Kidney epithelial cell (primary cell): ENCODE data around the gene HAND2. TPM values are rescaled to one million over a fixed set of nuclear protein-coding genes. Genes with fewer than 3 reads are reported as not detected.

Experiments used
- DNase-seq: peaks from one replicate; pipeline ENCODE4 v3.0.0-alpha.2; 2010; ENCODE audit warnings: low read depth
- H3K27me3 ChIP-seq: 2 replicates; pipeline ENCODE4 v1.6.0; 2011; ENCODE audit warnings: low read length; ENCODE audit not compliant: control insufficient read depth, insufficient read depth
- H3K36me3 ChIP-seq: 2 replicates; pipeline ENCODE4 v1.5.1; 2011; ENCODE audit warnings: low read length; ENCODE audit not compliant: control insufficient read depth, insufficient read depth
- H3K4me3 ChIP-seq: 2 replicates; pipeline ENCODE4 v1.5.1; 2011; ENCODE audit warnings: low read depth, mild to moderate bottlenecking, control low read depth, low read length
- CTCF ChIP-seq: IDR thresholded peaks from 2 replicates; pipeline ENCODE4 v1.5.1; 2011; ENCODE audit warnings: mild to moderate bottlenecking, moderate library complexity, low read length, control low read depth, inconsistent platforms; ENCODE audit not compliant: insufficient read depth, poor library complexity, severe bottlenecking
- total RNA-seq: library from RNA; depleted of rRNA; stranded (reverse); fragments of >200 nt; gene quantifications from 2 replicates; pipeline ENCODE4 v1.2.3, GENCODE V29; 2015

The HAND2 gene
- total RNA-seq, 1 donor from 2014 or later = not detected

DNA sequence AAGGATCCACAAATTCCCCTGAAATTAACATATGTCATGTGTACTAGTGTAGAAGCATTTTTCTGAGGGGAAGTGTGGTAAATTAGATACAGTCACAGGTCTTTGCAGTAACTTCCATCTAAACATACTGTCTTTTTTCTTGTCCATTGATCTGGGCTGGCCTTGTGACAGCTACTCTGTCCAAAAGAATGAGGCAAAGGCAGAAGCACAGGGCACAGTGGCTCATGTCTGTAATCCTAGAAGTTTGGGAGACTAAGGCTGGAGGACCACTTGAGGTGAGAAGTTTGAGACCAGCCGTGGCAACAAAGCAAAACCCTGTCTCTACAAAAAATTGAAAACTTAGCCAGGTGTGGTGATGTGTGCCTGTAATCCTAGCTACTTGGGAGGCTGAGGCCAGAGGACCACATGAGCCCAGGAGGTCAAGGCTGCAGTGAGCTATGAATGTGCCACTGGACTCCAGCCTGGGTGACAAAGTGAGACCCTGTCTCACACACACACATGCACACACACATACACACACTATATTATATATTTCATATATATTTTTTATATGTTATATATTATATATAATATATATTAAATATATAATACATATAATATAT, 47.6 kb downstream of the HAND2 start:
- Histone ChIP-seq H3K36me3 (no peaks in the 10 kb centered on the region), H3K27me3 (no peaks in the 10 kb centered on the region), H3K4me3 (no peak overlapping the region)
- DNase-seq = no peak
- TF ChIP-seq CTCF = no peak

DNA sequence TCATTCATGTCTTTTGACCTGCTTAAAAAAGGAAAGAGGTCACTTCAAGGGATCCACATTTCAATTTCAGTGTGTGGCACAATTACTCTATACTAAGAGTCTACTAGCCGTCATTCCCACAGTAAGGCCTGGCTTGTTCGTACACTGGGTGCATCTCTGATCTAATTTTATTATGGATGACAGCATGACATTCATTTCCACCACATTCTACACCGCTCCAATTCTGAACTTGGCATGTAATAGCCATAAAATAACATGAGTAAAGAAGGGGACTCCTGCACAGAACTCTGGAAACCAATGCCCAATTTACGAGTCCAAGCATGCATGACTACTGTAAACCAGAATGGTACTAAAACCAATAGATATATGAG, 51.1 kb downstream of the HAND2 start:
- Histone ChIP-seq H3K4me3 (no peak overlapping the region), H3K36me3 (no peaks in the 10 kb centered on the region), H3K27me3 (no peaks in the 10 kb centered on the region)
- no peak for TF ChIP-seq CTCF
- DNase-seq = no peak

GRCh38 chr4:173478201-173478912, 51.7 kb downstream of the HAND2 start:
- Histone ChIP-seq H3K36me3 (no peaks in the 10 kb centered on the region), H3K4me3 (no peak overlapping the region), H3K27me3 (no peaks in the 10 kb centered on the region)
- no peak for TF ChIP-seq CTCF
- DNase-seq = no peak

DNA sequence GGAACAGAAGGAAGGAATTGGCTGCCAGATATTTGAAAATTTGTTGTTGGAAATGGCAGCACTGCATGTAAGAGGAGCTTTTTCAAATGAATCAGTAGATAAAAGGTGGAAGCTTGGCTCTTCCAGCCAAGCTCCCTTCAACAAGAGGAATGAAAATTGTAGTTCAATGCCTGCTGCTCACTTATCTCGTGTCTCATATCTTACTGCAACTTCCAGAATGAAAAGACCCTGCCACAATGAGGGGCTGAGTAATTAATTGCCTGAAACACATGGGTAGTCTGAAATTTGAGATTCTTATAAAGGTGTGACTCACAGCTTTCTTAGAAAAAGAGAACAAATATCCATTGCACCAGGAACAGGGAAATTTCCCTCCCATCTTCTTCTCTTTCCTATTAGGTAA, 53.0 kb downstream of the HAND2 start:
- no peak for DNase-seq
- H3K36me3 ChIP-seq = no peaks in the 10 kb centered on the region
- no peaks in the 10 kb centered on the region for H3K27me3 ChIP-seq
- no peak for TF ChIP-seq CTCF
- no peak overlapping the region for H3K4me3 ChIP-seq

Other genes starting within 250 kb of the HAND2 start
- gene HMGB2, start 195.9 kb downstream of the HAND2 start, total RNA-seq = 25.4 and 29.9 TPM in 2 replicates
- gene SAP30, start 159.3 kb downstream of the HAND2 start, total RNA-seq = 11.6 and 17.0 TPM in 2 replicates
- not detected in 2 replicates for gene SCRG1, start 131.1 kb downstream of the HAND2 start, total RNA-seq